ENCODE results near the gene EEF2.

Gene EEF2

GRCh38 chr19:3995607-3996006 is 10.3 kb upstream of the EEF2 start:
- Histone ChIP-seq H3K4me1 (ENCODE audit: control insufficient read depth, insufficient read depth, low read length) (no peaks in the 10 kb centered on the region), H3K9ac (ENCODE audit: low read depth, low read length) (no peak overlapping the region), H3K4me3 (ENCODE audit: low read depth, low read length) (no peak overlapping the region), H3K27me3 (ENCODE audit: control insufficient read depth, insufficient read depth, low read length) (no peaks in the 10 kb centered on the region), H3K9me3 (ENCODE audit: control insufficient read depth, insufficient read depth, low read length) (no peaks in the 10 kb centered on the region), H3K36me3 (ENCODE audit: control insufficient read depth, insufficient read depth, low read length) (no peaks in the 10 kb centered on the region)

- no peaks in the 10 kb centered on the region for H3K27me3 ChIP-seq (ENCODE audit: control insufficient read depth, insufficient read depth, low read length)
- H3K9ac ChIP-seq (ENCODE audit: low read depth, low read length): no peak overlapping the region
- no peaks in the 10 kb centered on the region for H3K36me3 ChIP-seq (ENCODE audit: control insufficient read depth, insufficient read depth, low read length)
- H3K4me3 ChIP-seq (ENCODE audit: low read depth, low read length): no peak overlapping the region
- H3K9me3 ChIP-seq (ENCODE audit: control insufficient read depth, insufficient read depth, low read length): no peaks in the 10 kb centered on the region
- peaks cover 6% of the 10 kb centered on the region for H3K4me1 ChIP-seq (ENCODE audit: control insufficient read depth, insufficient read depth, low read length)
Observed at GRCh38 chr19:3990815-3991117, 5.5 kb upstream of the EEF2 start.

- peaks cover 20% of the 10 kb centered on the region for H3K36me3 ChIP-seq (ENCODE audit: control insufficient read depth, insufficient read depth, low read length)
- peaks cover 13% of the 10 kb centered on the region for H3K4me1 ChIP-seq (ENCODE audit: control insufficient read depth, insufficient read depth, low read length)
- H3K9ac ChIP-seq (ENCODE audit: low read depth, low read length): no peak overlapping the region
- peak overlapping the region; percentile 58 for H3K4me3 ChIP-seq (ENCODE audit: low read depth, low read length)
- no peaks in the 10 kb centered on the region for H3K27me3 ChIP-seq (ENCODE audit: control insufficient read depth, insufficient read depth, low read length)
- no peaks in the 10 kb centered on the region for H3K9me3 ChIP-seq (ENCODE audit: control insufficient read depth, insufficient read depth, low read length)
Observed at GRCh38 chr19:3987619-3988371, 2.5 kb upstream of the EEF2 start.

DNA sequence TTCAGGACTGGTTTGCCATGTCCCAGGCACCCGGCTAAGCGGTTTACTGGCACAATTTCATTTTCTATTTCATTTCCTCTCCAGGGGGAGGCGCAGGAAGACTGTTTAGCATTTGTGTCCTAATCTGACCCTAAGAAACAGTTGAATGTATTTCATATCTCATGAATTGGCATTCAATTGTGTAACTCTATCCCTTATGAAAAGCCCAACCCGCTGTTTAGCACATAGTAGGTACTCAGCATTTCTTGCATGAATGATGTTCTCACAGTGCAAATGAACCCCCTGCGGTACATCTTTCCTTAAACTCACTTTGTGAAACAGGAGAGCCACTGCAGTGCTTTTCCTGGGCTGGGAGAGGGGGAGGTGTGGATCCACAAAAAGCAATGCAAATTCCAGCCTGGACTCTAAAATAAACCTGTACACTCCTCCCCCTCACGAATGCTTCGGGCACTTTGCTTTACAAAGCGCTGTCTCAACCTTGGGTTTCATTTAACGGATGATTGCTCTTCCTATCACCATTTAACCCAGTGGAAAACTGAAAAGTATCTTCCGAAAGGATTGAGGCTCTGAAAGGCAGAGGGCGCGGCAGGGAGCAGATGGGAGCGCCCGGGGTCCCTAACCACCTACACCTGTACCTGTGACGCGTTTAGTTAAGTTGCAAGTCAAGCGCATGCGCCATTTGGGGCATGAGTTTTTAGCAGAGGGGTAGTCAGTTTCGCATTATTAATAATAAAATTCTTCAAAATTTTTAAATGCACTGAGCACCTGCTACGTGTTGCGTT is 1.2 kb upstream of the EEF2 start:
- Histone ChIP-seq H3K4me1 (ENCODE audit: control insufficient read depth, insufficient read depth, low read length) (peaks cover 13% of the 10 kb centered on the region), H3K4me3 (ENCODE audit: low read depth, low read length) (peak overlapping the region; percentile 89), H3K9ac (ENCODE audit: low read depth, low read length) (no peak overlapping the region), H3K9me3 (ENCODE audit: control insufficient read depth, insufficient read depth, low read length) (no peaks in the 10 kb centered on the region), H3K36me3 (ENCODE audit: control insufficient read depth, insufficient read depth, low read length) (peaks cover 33% of the 10 kb centered on the region), H3K27me3 (ENCODE audit: control insufficient read depth, insufficient read depth, low read length) (no peaks in the 10 kb centered on the region)

DNA sequence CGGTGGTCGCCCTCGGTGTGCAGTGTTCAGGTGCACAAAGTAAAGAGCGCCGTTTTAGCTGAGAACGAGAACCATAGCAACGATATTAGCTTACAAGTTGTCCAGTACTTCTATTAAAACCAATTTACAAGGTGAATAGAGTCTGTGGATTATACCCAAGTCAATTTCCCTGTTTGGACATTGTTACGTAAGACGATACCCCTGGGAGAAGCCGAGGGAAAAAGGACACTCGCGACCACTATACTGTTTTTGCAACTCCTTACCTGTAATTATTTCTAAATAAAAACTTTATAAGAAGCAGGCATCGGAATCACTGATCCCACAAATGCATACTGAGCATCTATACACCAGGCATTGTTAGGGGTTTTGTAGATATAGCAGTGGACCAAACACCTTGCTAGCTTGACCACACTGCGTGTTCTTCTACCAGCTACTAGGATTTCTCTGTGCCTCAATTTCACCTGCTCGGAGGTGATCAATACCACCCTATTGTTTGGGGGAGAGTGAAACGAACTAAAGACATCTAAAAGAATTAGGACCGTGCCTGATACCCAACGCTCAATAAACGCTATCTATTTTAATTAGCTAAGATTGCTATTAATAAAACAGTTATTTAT is 488 bp upstream of the EEF2 start:
- peaks cover 13% of the 10 kb centered on the region for H3K4me1 ChIP-seq (ENCODE audit: control insufficient read depth, insufficient read depth, low read length)
- H3K9ac ChIP-seq (ENCODE audit: low read depth, low read length): no peak overlapping the region
- H3K36me3 ChIP-seq (ENCODE audit: control insufficient read depth, insufficient read depth, low read length): peaks cover 40% of the 10 kb centered on the region
- H3K4me3 ChIP-seq (ENCODE audit: low read depth, low read length): peak overlapping the region; percentile 89
- H3K27me3 ChIP-seq (ENCODE audit: control insufficient read depth, insufficient read depth, low read length): no peaks in the 10 kb centered on the region
- no peaks in the 10 kb centered on the region for H3K9me3 ChIP-seq (ENCODE audit: control insufficient read depth, insufficient read depth, low read length)

DNA sequence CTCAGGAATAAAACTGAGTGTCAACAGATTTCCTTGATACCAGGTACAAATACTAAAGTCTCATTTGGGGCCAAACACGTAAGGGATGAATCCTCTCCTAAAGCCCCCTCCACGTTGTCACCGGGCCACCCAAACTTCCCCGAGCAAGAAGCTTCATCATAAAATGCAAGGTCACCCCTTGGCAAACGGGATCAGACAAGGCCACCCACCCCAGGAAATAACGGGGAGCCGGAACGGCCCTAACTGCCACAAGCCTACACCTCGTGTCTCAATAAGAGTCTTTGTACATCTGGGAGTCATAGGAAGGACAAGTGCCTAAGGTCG is 717 bp downstream of the EEF2 start:
- Histone ChIP-seq H3K9ac (ENCODE audit: low read depth, low read length) (peak overlapping the region; percentile 98), H3K36me3 (ENCODE audit: control insufficient read depth, insufficient read depth, low read length) (peaks cover 52% of the 10 kb centered on the region), H3K9me3 (ENCODE audit: control insufficient read depth, insufficient read depth, low read length) (no peaks in the 10 kb centered on the region), H3K4me3 (ENCODE audit: low read depth, low read length) (peak overlapping the region; percentile 89), H3K4me1 (ENCODE audit: control insufficient read depth, insufficient read depth, low read length) (peaks cover 13% of the 10 kb centered on the region), H3K27me3 (ENCODE audit: control insufficient read depth, insufficient read depth, low read length) (no peaks in the 10 kb centered on the region)

DNA sequence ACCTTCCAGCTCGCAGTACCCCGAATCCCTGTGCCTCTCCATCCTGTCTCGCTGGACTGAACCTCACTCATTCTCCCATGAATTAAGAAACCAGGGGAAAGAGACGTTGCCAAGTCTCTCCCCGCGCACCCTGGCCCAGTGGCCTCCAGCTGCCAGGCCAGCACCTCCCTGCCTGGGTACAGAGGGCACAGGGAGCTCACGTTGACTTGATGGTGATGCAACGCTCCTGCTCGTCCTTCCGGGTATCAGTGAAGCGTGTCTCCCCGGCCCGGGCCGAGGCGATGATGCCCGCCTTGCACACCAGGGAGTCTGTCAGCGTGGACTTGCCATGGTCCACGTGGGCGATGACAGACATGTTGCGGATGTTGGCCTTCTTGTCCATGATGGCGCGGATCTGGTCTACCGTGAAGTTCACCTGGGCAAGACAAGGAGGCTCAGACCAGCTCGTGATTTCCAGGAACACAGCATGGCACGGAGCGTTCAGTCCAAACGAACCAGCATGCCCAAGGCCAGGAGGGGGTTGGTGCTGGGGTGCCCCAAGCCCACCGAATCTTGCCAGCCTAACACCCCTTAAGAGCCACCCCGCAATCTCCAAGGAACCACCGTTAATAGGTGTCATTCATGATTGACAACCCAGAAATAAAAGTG is 1.2 kb downstream of the EEF2 start:
- H3K9me3 ChIP-seq (ENCODE audit: control insufficient read depth, insufficient read depth, low read length): no peaks in the 10 kb centered on the region
- H3K36me3 ChIP-seq (ENCODE audit: control insufficient read depth, insufficient read depth, low read length): peaks cover 57% of the 10 kb centered on the region
- H3K4me3 ChIP-seq (ENCODE audit: low read depth, low read length): peak overlapping the region; percentile 89
- H3K9ac ChIP-seq (ENCODE audit: low read depth, low read length): peak overlapping the region; percentile 98
- no peaks in the 10 kb centered on the region for H3K27me3 ChIP-seq (ENCODE audit: control insufficient read depth, insufficient read depth, low read length)
- peaks cover 13% of the 10 kb centered on the region for H3K4me1 ChIP-seq (ENCODE audit: control insufficient read depth, insufficient read depth, low read length)

DNA sequence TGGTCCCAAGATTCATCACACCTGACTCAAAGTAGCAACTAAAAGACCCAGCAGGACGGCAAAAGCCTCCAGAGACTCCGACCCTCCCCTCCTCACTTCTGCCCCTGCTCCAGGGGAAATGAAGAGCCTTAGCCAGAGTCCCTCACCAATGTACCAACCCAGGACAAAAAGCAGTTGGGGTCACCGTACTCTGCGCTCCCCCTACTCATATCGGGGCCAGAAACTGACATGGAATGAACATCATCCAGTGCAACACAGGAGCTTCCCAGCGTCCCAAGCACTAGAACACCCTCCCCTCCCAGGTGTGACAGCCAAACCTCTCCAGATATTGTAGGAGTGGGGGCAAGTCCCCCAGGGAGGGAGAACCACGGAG is 1.7 kb downstream of the EEF2 start:
- H3K36me3 ChIP-seq (ENCODE audit: control insufficient read depth, insufficient read depth, low read length): peaks cover 62% of the 10 kb centered on the region
- peak overlapping the region; percentile 98 for H3K9ac ChIP-seq (ENCODE audit: low read depth, low read length)
- H3K9me3 ChIP-seq (ENCODE audit: control insufficient read depth, insufficient read depth, low read length): no peaks in the 10 kb centered on the region
- peaks cover 13% of the 10 kb centered on the region for H3K4me1 ChIP-seq (ENCODE audit: control insufficient read depth, insufficient read depth, low read length)
- peak overlapping the region; percentile 89 for H3K4me3 ChIP-seq (ENCODE audit: low read depth, low read length)
- no peaks in the 10 kb centered on the region for H3K27me3 ChIP-seq (ENCODE audit: control insufficient read depth, insufficient read depth, low read length)

GRCh38 chr19:3982701-3983541 is 2.3 kb downstream of the EEF2 start:
- H3K4me3 ChIP-seq (ENCODE audit: low read depth, low read length): peak overlapping the region; percentile 89
- H3K4me1 ChIP-seq (ENCODE audit: control insufficient read depth, insufficient read depth, low read length): peaks cover 13% of the 10 kb centered on the region
- no peaks in the 10 kb centered on the region for H3K27me3 ChIP-seq (ENCODE audit: control insufficient read depth, insufficient read depth, low read length)
- H3K36me3 ChIP-seq (ENCODE audit: control insufficient read depth, insufficient read depth, low read length): peaks cover 68% of the 10 kb centered on the region
- H3K9me3 ChIP-seq (ENCODE audit: control insufficient read depth, insufficient read depth, low read length): no peaks in the 10 kb centered on the region
- peak overlapping the region; percentile 98 for H3K9ac ChIP-seq (ENCODE audit: low read depth, low read length)

- peak overlapping the region; percentile 98 for H3K9ac ChIP-seq (ENCODE audit: low read depth, low read length)
- no peaks in the 10 kb centered on the region for H3K9me3 ChIP-seq (ENCODE audit: control insufficient read depth, insufficient read depth, low read length)
- no peaks in the 10 kb centered on the region for H3K27me3 ChIP-seq (ENCODE audit: control insufficient read depth, insufficient read depth, low read length)
- peak overlapping the region; percentile 4 for H3K4me3 ChIP-seq (ENCODE audit: low read depth, low read length)
- H3K36me3 ChIP-seq (ENCODE audit: control insufficient read depth, insufficient read depth, low read length): peaks cover 77% of the 10 kb centered on the region
- peaks cover 13% of the 10 kb centered on the region for H3K4me1 ChIP-seq (ENCODE audit: control insufficient read depth, insufficient read depth, low read length)
Observed at GRCh38 chr19:3981736-3982681, 3.3 kb downstream of the EEF2 start.

All from iPS-15b (cell line).